Endothelial cell of umbilical vein (primary cell): ENCODE measurements around the gene CARD14. TPM values are rescaled to one million over a fixed set of nuclear protein-coding genes. Genes with fewer than 3 reads are reported as not detected.

Experiments used
- BruUV-seq: library from RNA; stranded (reverse); fragments of 400-500 nt; replicated peaks from 2 replicates; lab custom pipeline; 2021; lab: Mats Ljungman, UMichigan
- CTCF ChIA-PET: fragments of 300-600, 350-600 bp; sonication (Branson Sonifier 250); formaldehyde crosslinking; loops from one replicate; lab custom pipeline; 2021; ENCODE audit warnings: antibody characterized with exemption, inconsistent platforms; lab: Charles Lee
- POLR2A ChIA-PET: fragments of 300-600, 350-600 bp; sonication (Branson Sonifier 250); formaldehyde crosslinking; loops from one replicate; lab custom pipeline; 2021; ENCODE audit warnings: antibody characterized with exemption, inconsistent platforms; lab: Charles Lee
- DNase-seq: peaks from one replicate; pipeline ENCODE4 v3.0.0-alpha.2; 2011; ENCODE audit warnings: low read depth, low spot score
- FAIRE-seq: peaks from 2 replicates; lab custom pipeline; 2011; peaks lifted over from hg19 to GRCh38; lab: Jason Lieb, UNC
- H2AFZ ChIP-seq: 2 replicates; pipeline ENCODE4 v1.6.0; 2012; ENCODE audit warnings: low read depth, low read length, control low read depth, inconsistent platforms
- H3K27ac ChIP-seq: 2 replicates; pipeline ENCODE4 v1.5.1; 2011; ENCODE audit warnings: low read depth, mild to moderate bottlenecking, control low read depth, low read length, moderate library complexity; ENCODE audit not compliant: insufficient read depth
- H3K27me3 ChIP-seq, 2 experiments: 2 replicates each; pipeline versions ENCODE4 v1.6.0 to v1.6.1; 2011; ENCODE audit warnings: low read length in 2 of 2, mixed read lengths in 1 of 2; ENCODE audit not compliant: control insufficient read depth in 2 of 2, insufficient read depth in 2 of 2
- H3K36me3 ChIP-seq, 2 experiments: 2 replicates in 1 of 2; 3 replicates in 1 of 2; pipeline ENCODE4 v1.5.1; 2011; ENCODE audit warnings: low read length in 2 of 2, mild to moderate bottlenecking in 1 of 2, moderate library complexity in 1 of 2; ENCODE audit not compliant: control insufficient read depth in 2 of 2, insufficient read depth in 2 of 2; ENCODE audit errors: extremely low read depth in 1 of 2
- H3K4me1 ChIP-seq: 3 replicates; pipeline ENCODE4 v1.5.1; 2011; ENCODE audit warnings: mild to moderate bottlenecking, low read length; ENCODE audit not compliant: control insufficient read depth, insufficient read depth; ENCODE audit errors: extremely low read depth
- H3K4me2 ChIP-seq: 2 replicates; pipeline ENCODE4 v1.6.1; 2011; ENCODE audit warnings: low read length, control low read depth, mixed read lengths; ENCODE audit not compliant: insufficient read depth
- H3K4me3 ChIP-seq, 3 experiments: fragments of 200-600 bp in 1 of 3; sonication (generic), shearing (Covaris generic) in 1 of 3; replicated peaks in 1 of 3; 2 replicates each; pipeline ENCODE4 v1.5.1; 2011 to 2016; ENCODE audit warnings: control low read depth in 3 of 3, low read length in 3 of 3, mild to moderate bottlenecking in 2 of 3, inconsistent platforms in 1 of 3, low read depth in 1 of 3, moderate library complexity in 1 of 3; ENCODE audit not compliant: insufficient read depth in 1 of 3
- H3K79me2 ChIP-seq: 2 replicates; pipeline ENCODE4 v1.6.0; 2012; ENCODE audit warnings: low read length, inconsistent platforms; ENCODE audit not compliant: control insufficient read depth, insufficient read depth
- H3K9ac ChIP-seq: replicated peaks from 2 replicates; pipeline ENCODE3; 2011; ENCODE audit warnings: low read length, control low read depth; ENCODE audit not compliant: insufficient read depth; ENCODE audit errors: extremely low read depth
- H3K9me1 ChIP-seq: replicated peaks from 3 replicates; pipeline ENCODE4 v1.6.0; 2011; ENCODE audit warnings: mild to moderate bottlenecking, low read length; ENCODE audit not compliant: control insufficient read depth, insufficient read depth; ENCODE audit errors: extremely low read depth
- H3K9me3 ChIP-seq: replicated peaks from 2 replicates; pipeline ENCODE4 v1.5.1; 2012; ENCODE audit warnings: low read length, inconsistent platforms; ENCODE audit not compliant: control insufficient read depth, insufficient read depth
- H4K20me1 ChIP-seq: replicated peaks from 2 replicates; pipeline ENCODE3; 2011; ENCODE audit warnings: mild to moderate bottlenecking, low read length; ENCODE audit not compliant: control insufficient read depth, insufficient read depth; ENCODE audit errors: extremely low read depth
- CTCF ChIP-seq, 2 donors: IDR thresholded peaks; 1 replicate in 1 of 2; 2 replicates in 1 of 2; pipeline ENCODE4 v1.5.1; 2011; ENCODE audit warnings: low read length in 2 of 2, mild to moderate bottlenecking in 2 of 2, moderate library complexity in 2 of 2, control low read depth in 1 of 2, inconsistent platforms in 1 of 2, low read depth in 1 of 2; ENCODE audit not compliant: insufficient read depth in 1 of 2; ENCODE audit errors: extremely low read depth in 1 of 2
- EZH2 ChIP-seq: IDR thresholded peaks from 2 replicates; pipeline ENCODE4 v1.6.1; 2012; ENCODE audit warnings: borderline replicate concordance, low read depth, mild to moderate bottlenecking, moderate library complexity, low read length, inconsistent platforms; ENCODE audit not compliant: severe bottlenecking
- FOS ChIP-seq: IDR thresholded peaks from 2 replicates; pipeline ENCODE4 v1.6.1; 2011; ENCODE audit warnings: mild to moderate bottlenecking, low read length, moderate library complexity, borderline replicate concordance; ENCODE audit not compliant: insufficient read depth
- MAX ChIP-seq: IDR thresholded peaks from 2 replicates; pipeline ENCODE4 v1.6.1; 2011; ENCODE audit not compliant: insufficient read depth, insufficient read length
- MYC ChIP-seq: IDR thresholded peaks from one replicate; pipeline ENCODE4 v1.6.1; 2011; ENCODE audit warnings: mild to moderate bottlenecking, low read depth, low read length
- dilution Hi-C: fragments of 300-500 bp; cut with MboI; formaldehyde crosslinking; loops from one replicate; pipeline ENCODE4 v1.15.0; 2019; ENCODE audit warnings: low sequenced_read_pairs; ENCODE audit not compliant: extremely low pct_ligation_motif_present
- intact Hi-C: fragments of 100-400 bp; cut with micrococcal nuclease; formaldehyde crosslinking; loops from one replicate; pipeline ENCODE4 v1.10.0; 2022
- polyA plus RNA-seq, 4 experiments: library from polyadenylated mRNA; depleted of rRNA in 3 of 4; stranded (reverse) in 3 of 4; unstranded in 1 of 4; fragments of >200 nt; gene quantifications; 2 replicates each; pipeline versions ENCODE4 v1.2.1 to v1.2.3, GENCODE V29; 2011 to 2012; ENCODE audit warnings: missing spikeins in 1 of 4
- total RNA-seq: library from RNA; stranded (reverse); gene quantifications from 2 replicates; pipeline ENCODE4 v1.2.3, GENCODE V29; 2021

Gene CARD14
- total and polyA plus RNA-seq, 2 donors (not counting 3 experiments of a cell fraction or from before 2014, with no cell fraction given): not detected

- peak; percentile 27 for DNase-seq
- FAIRE-seq: peak; percentile 59
- Histone ChIP-seq H3K4me2 (peak overlapping the region; percentile 86), H2AFZ (peak overlapping the region; percentile 10), H3K36me3 (peaks cover 4 to 12% of the 10 kb centered on the region in 2 experiments), H3K9ac (peak overlapping the region; percentile 61), H3K4me1 (peaks cover 17% of the 10 kb centered on the region), H3K9me3 (no peaks in the 10 kb centered on the region), H4K20me1 (peaks cover 2% of the 10 kb centered on the region), H3K9me1 (no peaks in the 10 kb centered on the region), H3K4me3 (peak overlapping the region; percentile 61 to 76 (median 68)), H3K27me3 (no peaks in the 10 kb centered on the region), H3K79me2 (peaks cover 42% of the 10 kb centered on the region), H3K27ac (peak overlapping the region; percentile 8)
- dilution Hi-C loops (no loop called here), intact Hi-C loops (loop anchor here (1.0 to 5.0 kb wide), 5 partner anchors 32 to 116 kb away; partner anchors contain the start of genes CCDC40 and RNF213)
- no TSS peak for BruUV-seq
- TF ChIP-seq EZH2 (no peak), MAX (no peak), MYC (no peak), CTCF (IDR thresholded peaks at IDR 0.05; ENCODE audit: extremely low read depth in 1 of 2, insufficient read depth in 1 of 2, low read depth in 1 of 2, low read length in 2 of 2) (no peak), FOS (no peak)
- ChIA-PET POLR2A (interaction anchor here (0.6 to 1.6 kb wide), 5 partner anchors 10 to 249 kb away, joined by 3 to 7 read pairs (median 4); partner anchors contain the start of gene GAA), CTCF (interaction anchor here (0.9 to 1.5 kb wide), 7 partner anchors 22 to 140 kb away, joined by 3 to 7 read pairs (median 4); partner anchors contain the start of gene GAA)
These were observed 23.5 kb upstream of the CARD14 start for GRCh38 chr17:80146121-80147034.
